IPS-20b (cell line): ENCODE results near the gene NUP58.
"Not testable (repeated sequence)": the region's sequence is repeated elsewhere in the genome, so short reads cannot be mapped to it uniquely, and the experiment has no call there.

ENCODE experiments used
- H3K27ac ChIP-seq: one replicate; pipeline ENCODE4 v1.5.1; 2013; ENCODE audit warnings: low read length
- H3K27me3 ChIP-seq: 2 replicates; pipeline ENCODE4 v1.6.1; 2013; ENCODE audit warnings: mild to moderate bottlenecking, low read length, inconsistent platforms; ENCODE audit not compliant: insufficient read depth
- H3K36me3 ChIP-seq: 2 replicates; pipeline ENCODE4 v1.6.1; 2013; ENCODE audit warnings: low read depth, mild to moderate bottlenecking, inconsistent platforms, low read length, moderate library complexity; ENCODE audit not compliant: insufficient read depth
- H3K4me1 ChIP-seq: 2 replicates; pipeline ENCODE4 v1.6.1; 2013; ENCODE audit warnings: mild to moderate bottlenecking, control low read depth, inconsistent platforms, low read length, moderate library complexity; ENCODE audit not compliant: insufficient read depth
- H3K4me3 ChIP-seq: 2 replicates; pipeline ENCODE4 v1.5.1; 2013; ENCODE audit warnings: mild to moderate bottlenecking, low read length, inconsistent platforms
- H3K9ac ChIP-seq: 2 replicates; pipeline ENCODE4 v1.6.1; 2013; ENCODE audit warnings: low read depth, mild to moderate bottlenecking, inconsistent platforms, low read length, moderate library complexity
- H3K9me3 ChIP-seq: 2 replicates; pipeline ENCODE4 v1.6.1; 2013; ENCODE audit warnings: mild to moderate bottlenecking, low read depth, low read length, inconsistent platforms; ENCODE audit not compliant: insufficient read depth

The NUP58 gene

GRCh38 chr13:25353344-25353743 lies 51.9 kb downstream of the NUP58 start:
- Histone ChIP-seq H3K27me3 (no peaks in the 10 kb centered on the region), H3K9ac (no peak overlapping the region), H3K9me3 (no peaks in the 10 kb centered on the region), H3K4me1 (0 out of 2 replicates have a peak, but pooled peaks cover 4% of the 10 kb centered on the region), H3K4me3 (no peak overlapping the region), H3K36me3 (no peaks in the 10 kb centered on the region), H3K27ac (no peak overlapping the region)

- Histone ChIP-seq H3K27me3 (no peaks in the 10 kb centered on the region), H3K27ac (no peak overlapping the region), H3K4me1 (no peaks in the 10 kb centered on the region), H3K4me3 (no peak overlapping the region), H3K36me3 (no peaks in the 10 kb centered on the region), H3K9ac (no peak overlapping the region), H3K9me3 (no peaks in the 10 kb centered on the region)
Observed at GRCh38 chr13:25354377-25354776, 53.0 kb downstream of the NUP58 start.

- not testable (repeated sequence) for H3K4me3 ChIP-seq, H3K4me1 ChIP-seq, H3K27me3 ChIP-seq, H3K36me3 ChIP-seq, H3K9ac ChIP-seq, H3K27ac ChIP-seq, H3K9me3 ChIP-seq
Observed at GRCh38 chr13:25360443-25360842, 59.0 kb downstream of the NUP58 start.

DNA sequence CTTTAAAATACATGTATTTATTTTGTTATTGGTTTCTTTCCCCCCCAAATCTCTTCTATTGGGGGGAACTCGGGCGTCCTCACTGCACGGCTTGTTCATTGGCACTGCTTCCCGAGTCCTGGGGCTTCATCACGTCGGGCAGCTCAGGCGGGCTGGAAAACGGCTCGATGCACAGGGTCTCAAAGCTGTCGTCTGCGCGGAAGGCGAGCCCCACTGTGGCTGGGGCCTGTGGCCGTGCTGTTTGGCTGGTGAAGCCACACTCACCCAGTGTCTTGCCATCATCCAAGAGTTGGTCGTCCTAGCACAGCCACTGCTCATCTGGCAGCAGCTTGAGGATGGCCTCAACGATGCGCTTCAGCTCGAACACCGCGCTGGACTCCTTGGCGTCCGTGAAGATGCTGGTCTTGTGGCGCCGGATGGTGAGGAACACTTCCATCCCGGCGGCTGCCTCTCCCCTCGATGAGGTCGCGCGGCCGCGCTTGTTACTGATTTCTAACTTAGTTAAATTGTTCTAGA lies 64.4 kb downstream of the NUP58 start:
- Histone ChIP-seq H3K36me3 (no peaks in the 10 kb centered on the region), H3K9me3 (no peaks in the 10 kb centered on the region), H3K4me3 (no peak overlapping the region), H3K4me1 (no peaks in the 10 kb centered on the region), H3K9ac (no peak overlapping the region), H3K27ac (no peak overlapping the region), H3K27me3 (peaks cover 23% of the 10 kb centered on the region)

GRCh38 chr13:25371158-25371874 lies 69.9 kb downstream of the NUP58 start:
- Histone ChIP-seq H3K27ac (no peak overlapping the region), H3K9me3 (no peaks in the 10 kb centered on the region), H3K4me3 (peak overlapping the region; percentile 73), H3K36me3 (no peaks in the 10 kb centered on the region), H3K9ac (no peak overlapping the region), H3K27me3 (peaks cover 69% of the 10 kb centered on the region), H3K4me1 (peaks cover 4% of the 10 kb centered on the region; the same call in 1 of the 2 replicates)

DNA sequence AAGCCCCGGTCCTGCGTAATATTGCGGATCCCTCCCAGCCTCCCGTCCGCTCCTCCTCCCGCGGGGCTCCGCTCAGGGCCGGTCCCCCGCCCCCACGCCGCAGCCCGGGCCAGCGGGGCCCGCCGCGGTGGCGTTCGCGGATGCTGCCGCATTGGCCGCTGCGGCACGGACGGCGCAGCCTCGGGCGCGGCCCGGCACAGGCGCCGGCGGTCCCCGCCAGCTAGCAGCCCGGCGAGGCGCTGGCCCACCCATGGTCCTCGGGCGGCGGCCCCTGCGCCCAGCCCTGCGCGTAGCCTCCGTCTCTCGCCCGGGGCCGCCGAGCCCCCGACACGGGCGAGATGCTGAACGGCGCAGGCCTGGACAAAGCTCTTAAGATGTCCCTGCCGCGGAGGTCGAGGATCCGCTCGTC lies 70.5 kb downstream of the NUP58 start, which contains the start of gene ATP8A2:
Gene ATP8A2 (plus strand): TSS at position 100 of the 409 bp plus-strand sequence. CDS start 239 bp downstream, at position 339.
- Histone ChIP-seq H3K27me3 (peaks cover 69% of the 10 kb centered on the region), H3K4me3 (peak within 1 kb of the TSS; percentile 73), H3K9ac (no peak within 1 kb of the TSS)

DNA sequence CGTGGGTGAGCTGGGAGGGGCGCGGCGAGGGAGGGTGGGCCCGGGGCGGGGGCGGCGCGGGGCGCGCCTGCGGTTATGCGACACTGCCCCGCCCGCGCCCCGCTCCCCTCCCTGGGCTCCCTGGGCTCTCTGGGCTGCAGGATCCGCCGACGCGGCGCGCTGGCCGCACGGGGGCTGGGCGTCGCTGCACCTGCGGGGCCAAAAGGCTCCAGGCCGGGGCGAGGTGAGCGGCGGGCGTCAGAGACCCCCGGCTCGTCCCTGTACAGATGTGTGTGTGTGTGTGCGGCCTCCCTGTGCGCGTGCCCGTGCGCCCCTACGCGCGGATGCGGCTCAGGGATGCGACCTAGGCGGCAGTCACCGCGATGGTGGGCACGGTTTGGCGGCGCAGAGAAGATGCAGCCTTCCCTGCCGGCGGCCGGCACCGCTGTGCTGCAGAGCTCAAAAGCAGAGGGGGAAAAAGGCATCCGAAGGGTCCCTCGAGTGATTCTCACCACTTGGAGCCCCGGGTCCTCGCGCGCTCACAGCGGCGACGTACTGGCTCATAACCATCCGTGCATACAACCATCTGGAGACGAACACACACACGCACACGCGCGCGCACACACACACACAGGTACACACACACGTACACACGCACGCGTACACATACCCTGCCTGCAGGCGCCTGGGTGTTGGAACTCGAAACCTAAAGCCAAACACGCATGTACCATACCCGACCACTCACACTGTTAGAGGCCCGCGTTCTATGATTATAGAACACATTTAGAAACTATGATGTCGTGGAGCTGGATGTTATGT lies 71.1 kb downstream of the NUP58 start:
- no peak overlapping the region for H3K27ac ChIP-seq
- no peak overlapping the region for H3K9ac ChIP-seq
- H3K27me3 ChIP-seq, result peaks cover 69% of the 10 kb centered on the region
- peak overlapping the region; percentile 73 for H3K4me3 ChIP-seq
- peaks cover 4% of the 10 kb centered on the region; the same call in 1 of the 2 replicates for H3K4me1 ChIP-seq
- H3K36me3 ChIP-seq, result no peaks in the 10 kb centered on the region
- H3K9me3 ChIP-seq, result no peaks in the 10 kb centered on the region

More for the DNA sequence above, 70.5 kb downstream of the NUP58 start, which contains the start of gene ATP8A2:
- H3K36me3 ChIP-seq, result no peaks in the 10 kb centered on the region
- H3K27ac ChIP-seq, result no peak within 1 kb of the TSS
- peaks cover 4% of the 10 kb centered on the region; the same call in 1 of the 2 replicates for H3K4me1 ChIP-seq
- H3K9me3 ChIP-seq, result no peaks in the 10 kb centered on the region

GRCh38 chr13:25375727-25376358 lies 74.4 kb downstream of the NUP58 start:
- Histone ChIP-seq H3K27me3 (peaks cover 45% of the 10 kb centered on the region), H3K36me3 (no peaks in the 10 kb centered on the region), H3K4me1 (peaks cover 12% of the 10 kb centered on the region), H3K9me3 (no peaks in the 10 kb centered on the region), H3K4me3 (no peak overlapping the region), H3K27ac (no peak overlapping the region), H3K9ac (no peak overlapping the region)

GRCh38 chr13:25377244-25377962 lies 76.0 kb downstream of the NUP58 start:
- Histone ChIP-seq H3K27me3 (peaks cover 30% of the 10 kb centered on the region), H3K9me3 (no peaks in the 10 kb centered on the region), H3K36me3 (no peaks in the 10 kb centered on the region), H3K27ac (no peak overlapping the region), H3K9ac (no peak overlapping the region), H3K4me3 (no peak overlapping the region), H3K4me1 (peaks cover 12% of the 10 kb centered on the region)

DNA sequence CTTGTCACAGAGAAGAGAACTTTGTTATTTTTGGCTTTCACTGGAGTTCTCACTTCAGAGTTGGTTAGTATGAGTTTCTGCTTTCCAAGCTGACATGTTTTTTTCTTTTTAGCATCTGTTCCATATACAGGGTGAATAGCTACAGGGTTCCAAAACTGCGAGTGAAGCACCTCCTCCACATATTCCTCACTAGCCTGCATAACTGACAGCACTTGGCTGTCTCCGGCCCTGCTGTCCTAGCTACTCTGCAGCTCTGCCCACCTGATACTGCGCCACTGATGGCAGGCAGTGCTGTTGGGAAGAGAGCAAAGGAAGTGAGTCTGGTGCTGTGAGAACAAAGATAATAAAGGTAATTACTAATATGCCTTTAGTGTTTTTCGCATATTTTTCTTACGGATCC lies 77.1 kb downstream of the NUP58 start:
- Histone ChIP-seq H3K9ac (no peak overlapping the region), H3K4me3 (no peak overlapping the region), H3K27me3 (peaks cover 19% of the 10 kb centered on the region), H3K27ac (no peak overlapping the region), H3K36me3 (no peaks in the 10 kb centered on the region), H3K9me3 (no peaks in the 10 kb centered on the region), H3K4me1 (peaks cover 12% of the 10 kb centered on the region)

DNA sequence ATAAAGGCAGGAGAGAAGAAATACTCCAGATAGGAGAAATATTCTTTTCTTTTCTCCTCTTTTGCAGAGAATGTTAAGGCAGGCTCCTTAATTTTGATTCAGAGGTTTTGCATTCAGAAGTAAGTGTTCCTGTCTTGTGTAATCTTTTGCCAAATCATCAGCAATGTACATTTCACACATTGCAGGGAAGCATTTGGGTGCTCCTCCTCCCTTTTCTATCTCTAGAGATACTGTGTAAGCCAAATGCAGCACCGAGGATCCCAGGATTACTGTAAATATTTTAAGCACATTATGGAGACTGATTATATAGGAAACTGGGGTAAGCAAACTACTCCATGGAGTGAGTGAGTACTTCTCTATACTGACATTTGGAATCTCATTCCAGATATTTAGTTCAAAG lies 77.6 kb downstream of the NUP58 start:
- H3K4me1 ChIP-seq, result peaks cover 12% of the 10 kb centered on the region
- H3K9me3 ChIP-seq, result no peaks in the 10 kb centered on the region
- no peak overlapping the region for H3K9ac ChIP-seq
- peaks cover 14% of the 10 kb centered on the region for H3K27me3 ChIP-seq
- no peak overlapping the region for H3K4me3 ChIP-seq
- H3K36me3 ChIP-seq, result no peaks in the 10 kb centered on the region
- H3K27ac ChIP-seq, result no peak overlapping the region
